ENCODE measurements around the gene GNE.

The GNE gene

DNA sequence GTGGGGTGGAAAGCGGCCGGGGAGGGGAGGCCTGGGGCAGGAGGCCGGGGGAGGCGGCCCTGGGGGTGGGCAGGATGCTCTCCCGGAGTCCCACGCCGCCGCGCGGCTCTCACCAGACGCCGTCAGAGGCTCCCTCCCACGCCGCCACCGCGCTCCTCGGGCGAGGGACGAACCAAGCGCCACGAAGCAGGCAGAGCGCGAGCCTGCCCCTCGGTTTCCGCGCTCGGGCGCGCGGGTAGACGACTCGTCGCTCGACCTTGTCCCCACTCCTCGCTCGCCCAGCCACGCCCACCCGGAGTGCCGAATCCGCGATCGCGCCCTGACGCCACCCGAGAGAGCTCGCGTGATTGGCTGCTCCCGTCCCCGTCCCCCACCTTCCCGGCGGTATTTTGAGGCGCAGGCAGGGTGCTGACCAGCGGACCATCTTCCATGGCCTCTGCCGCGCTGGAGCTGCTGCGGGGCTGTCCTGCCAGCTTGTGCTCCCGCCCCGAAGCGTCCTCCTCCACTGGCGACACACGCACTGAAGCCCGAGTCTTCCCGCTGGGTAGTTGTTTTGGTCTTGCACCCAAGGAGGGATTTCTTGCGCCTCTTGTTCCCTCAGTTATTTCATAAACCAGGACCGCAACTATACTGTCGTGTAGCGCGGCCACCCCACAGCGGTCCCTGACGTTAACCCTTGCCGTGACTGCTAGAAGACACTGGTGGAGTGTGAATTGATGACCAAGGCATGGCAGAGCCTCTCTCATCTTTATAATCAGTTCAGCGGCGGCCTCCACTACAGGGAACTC lies at the start of gene GNE (continued):
- TF ChIP-seq, protein P1, sequence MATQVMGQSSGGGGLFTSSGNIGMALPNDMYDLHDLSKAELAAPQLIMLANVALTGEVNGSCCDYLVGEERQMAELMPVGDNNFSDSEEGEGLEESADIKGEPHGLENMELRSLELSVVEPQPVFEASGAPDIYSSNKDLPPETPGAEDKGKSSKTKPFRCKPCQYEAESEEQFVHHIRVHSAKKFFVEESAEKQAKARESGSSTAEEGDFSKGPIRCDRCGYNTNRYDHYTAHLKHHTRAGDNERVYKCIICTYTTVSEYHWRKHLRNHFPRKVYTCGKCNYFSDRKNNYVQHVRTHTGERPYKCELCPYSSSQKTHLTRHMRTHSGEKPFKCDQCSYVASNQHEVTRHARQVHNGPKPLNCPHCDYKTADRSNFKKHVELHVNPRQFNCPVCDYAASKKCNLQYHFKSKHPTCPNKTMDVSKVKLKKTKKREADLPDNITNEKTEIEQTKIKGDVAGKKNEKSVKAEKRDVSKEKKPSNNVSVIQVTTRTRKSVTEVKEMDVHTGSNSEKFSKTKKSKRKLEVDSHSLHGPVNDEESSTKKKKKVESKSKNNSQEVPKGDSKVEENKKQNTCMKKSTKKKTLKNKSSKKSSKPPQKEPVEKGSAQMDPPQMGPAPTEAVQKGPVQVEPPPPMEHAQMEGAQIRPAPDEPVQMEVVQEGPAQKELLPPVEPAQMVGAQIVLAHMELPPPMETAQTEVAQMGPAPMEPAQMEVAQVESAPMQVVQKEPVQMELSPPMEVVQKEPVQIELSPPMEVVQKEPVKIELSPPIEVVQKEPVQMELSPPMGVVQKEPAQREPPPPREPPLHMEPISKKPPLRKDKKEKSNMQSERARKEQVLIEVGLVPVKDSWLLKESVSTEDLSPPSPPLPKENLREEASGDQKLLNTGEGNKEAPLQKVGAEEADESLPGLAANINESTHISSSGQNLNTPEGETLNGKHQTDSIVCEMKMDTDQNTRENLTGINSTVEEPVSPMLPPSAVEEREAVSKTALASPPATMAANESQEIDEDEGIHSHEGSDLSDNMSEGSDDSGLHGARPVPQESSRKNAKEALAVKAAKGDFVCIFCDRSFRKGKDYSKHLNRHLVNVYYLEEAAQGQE (tag by site-specific recombination; IDR thresholded peaks at IDR 0.05): peak; percentile 87
- TF ChIP-seq, protein P2, sequence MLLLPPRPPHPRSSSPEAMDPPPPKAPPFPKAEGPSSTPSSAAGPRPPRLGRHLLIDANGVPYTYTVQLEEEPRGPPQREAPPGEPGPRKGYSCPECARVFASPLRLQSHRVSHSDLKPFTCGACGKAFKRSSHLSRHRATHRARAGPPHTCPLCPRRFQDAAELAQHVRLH (tag by site-specific recombination; IDR thresholded peaks at IDR 0.05): peak; percentile 45; the same call in 1 of the 2 replicates
- peak; percentile 73; the same call in 1 of the 2 replicates for TF ChIP-seq ZNF785 (tag by site-specific recombination; IDR thresholded peaks at IDR 0.05)
- TF ChIP-seq ZNF121 (tag by site-specific recombination; IDR thresholded peaks at IDR 0.05): no peak
- TF ChIP-seq, protein P3, sequence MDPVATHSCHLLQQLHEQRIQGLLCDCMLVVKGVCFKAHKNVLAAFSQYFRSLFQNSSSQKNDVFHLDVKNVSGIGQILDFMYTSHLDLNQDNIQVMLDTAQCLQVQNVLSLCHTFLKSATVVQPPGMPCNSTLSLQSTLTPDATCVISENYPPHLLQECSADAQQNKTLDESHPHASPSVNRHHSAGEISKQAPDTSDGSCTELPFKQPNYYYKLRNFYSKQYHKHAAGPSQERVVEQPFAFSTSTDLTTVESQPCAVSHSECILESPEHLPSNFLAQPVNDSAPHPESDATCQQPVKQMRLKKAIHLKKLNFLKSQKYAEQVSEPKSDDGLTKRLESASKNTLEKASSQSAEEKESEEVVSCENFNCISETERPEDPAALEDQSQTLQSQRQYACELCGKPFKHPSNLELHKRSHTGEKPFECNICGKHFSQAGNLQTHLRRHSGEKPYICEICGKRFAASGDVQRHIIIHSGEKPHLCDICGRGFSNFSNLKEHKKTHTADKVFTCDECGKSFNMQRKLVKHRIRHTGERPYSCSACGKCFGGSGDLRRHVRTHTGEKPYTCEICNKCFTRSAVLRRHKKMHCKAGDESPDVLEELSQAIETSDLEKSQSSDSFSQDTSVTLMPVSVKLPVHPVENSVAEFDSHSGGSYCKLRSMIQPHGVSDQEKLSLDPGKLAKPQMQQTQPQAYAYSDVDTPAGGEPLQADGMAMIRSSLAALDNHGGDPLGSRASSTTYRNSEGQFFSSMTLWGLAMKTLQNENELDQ (tag by site-specific recombination; IDR thresholded peaks at IDR 0.05; ENCODE audit: low read depth): no peak
- no peak for TF ChIP-seq TRIM28 (IDR thresholded peaks at IDR 0.05; ENCODE audit: borderline replicate concordance, low read length)
- peak; percentile 27; the same call in 1 of the 2 replicates for TF ChIP-seq ZNF394 (tag by site-specific recombination; IDR thresholded peaks at IDR 0.05; ENCODE audit: borderline replicate concordance)
- TF ChIP-seq ZNF600 (tag by site-specific recombination; IDR thresholded peaks at IDR 0.05): peak; percentile 87
- TF ChIP-seq ZNF76 (tag by site-specific recombination; IDR thresholded peaks at IDR 0.05; ENCODE audit: borderline replicate concordance, low read depth): peak; percentile 80
- peak; percentile 69; the same call in 1 of the 2 replicates for TF ChIP-seq ZXDB (tag by site-specific recombination; IDR thresholded peaks at IDR 0.05)
- peak; percentile 80 for TF ChIP-seq KLF10 (tag by site-specific recombination; IDR thresholded peaks at IDR 0.05)
- no peak for TF ChIP-seq HOXC10 (CRISPR knock-in tag; IDR thresholded peaks at IDR 0.05)
- peak; percentile 83 for TF ChIP-seq EGR2 (tag by site-specific recombination; IDR thresholded peaks at IDR 0.05; ENCODE audit: low read depth)
- TF ChIP-seq, protein P4, sequence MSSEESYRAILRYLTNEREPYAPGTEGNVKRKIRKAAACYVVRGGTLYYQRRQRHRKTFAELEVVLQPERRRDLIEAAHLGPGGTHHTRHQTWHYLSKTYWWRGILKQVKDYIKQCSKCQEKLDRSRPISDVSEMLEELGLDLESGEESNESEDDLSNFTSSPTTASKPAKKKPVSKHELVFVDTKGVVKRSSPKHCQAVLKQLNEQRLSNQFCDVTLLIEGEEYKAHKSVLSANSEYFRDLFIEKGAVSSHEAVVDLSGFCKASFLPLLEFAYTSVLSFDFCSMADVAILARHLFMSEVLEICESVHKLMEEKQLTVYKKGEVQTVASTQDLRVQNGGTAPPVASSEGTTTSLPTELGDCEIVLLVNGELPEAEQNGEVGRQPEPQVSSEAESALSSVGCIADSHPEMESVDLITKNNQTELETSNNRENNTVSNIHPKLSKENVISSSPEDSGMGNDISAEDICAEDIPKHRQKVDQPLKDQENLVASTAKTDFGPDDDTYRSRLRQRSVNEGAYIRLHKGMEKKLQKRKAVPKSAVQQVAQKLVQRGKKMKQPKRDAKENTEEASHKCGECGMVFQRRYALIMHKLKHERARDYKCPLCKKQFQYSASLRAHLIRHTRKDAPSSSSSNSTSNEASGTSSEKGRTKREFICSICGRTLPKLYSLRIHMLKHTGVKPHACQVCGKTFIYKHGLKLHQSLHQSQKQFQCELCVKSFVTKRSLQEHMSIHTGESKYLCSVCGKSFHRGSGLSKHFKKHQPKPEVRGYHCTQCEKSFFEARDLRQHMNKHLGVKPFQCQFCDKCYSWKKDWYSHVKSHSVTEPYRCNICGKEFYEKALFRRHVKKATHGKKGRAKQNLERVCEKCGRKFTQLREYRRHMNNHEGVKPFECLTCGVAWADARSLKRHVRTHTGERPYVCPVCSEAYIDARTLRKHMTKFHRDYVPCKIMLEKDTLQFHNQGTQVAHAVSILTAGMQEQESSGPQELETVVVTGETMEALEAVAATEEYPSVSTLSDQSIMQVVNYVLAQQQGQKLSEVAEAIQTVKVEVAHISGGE (tag by site-specific recombination; conservative IDR thresholded peaks at IDR 0.05; ENCODE audit: low read depth): peak; percentile 15
- TF ChIP-seq, protein P5, sequence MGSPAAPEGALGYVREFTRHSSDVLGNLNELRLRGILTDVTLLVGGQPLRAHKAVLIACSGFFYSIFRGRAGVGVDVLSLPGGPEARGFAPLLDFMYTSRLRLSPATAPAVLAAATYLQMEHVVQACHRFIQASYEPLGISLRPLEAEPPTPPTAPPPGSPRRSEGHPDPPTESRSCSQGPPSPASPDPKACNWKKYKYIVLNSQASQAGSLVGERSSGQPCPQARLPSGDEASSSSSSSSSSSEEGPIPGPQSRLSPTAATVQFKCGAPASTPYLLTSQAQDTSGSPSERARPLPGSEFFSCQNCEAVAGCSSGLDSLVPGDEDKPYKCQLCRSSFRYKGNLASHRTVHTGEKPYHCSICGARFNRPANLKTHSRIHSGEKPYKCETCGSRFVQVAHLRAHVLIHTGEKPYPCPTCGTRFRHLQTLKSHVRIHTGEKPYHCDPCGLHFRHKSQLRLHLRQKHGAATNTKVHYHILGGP (tag by site-specific recombination; IDR thresholded peaks at IDR 0.05): no peak
- TF ChIP-seq ZNF155 (tag by site-specific recombination; IDR thresholded peaks at IDR 0.05): no peak
- TF ChIP-seq KLF9 (tag by site-specific recombination; IDR thresholded peaks at IDR 0.05; ENCODE audit: low read depth): peak; percentile 98
- TF ChIP-seq ZNF624 (tag by site-specific recombination; IDR thresholded peaks at IDR 0.05): no peak
- TF ChIP-seq, protein P6, sequence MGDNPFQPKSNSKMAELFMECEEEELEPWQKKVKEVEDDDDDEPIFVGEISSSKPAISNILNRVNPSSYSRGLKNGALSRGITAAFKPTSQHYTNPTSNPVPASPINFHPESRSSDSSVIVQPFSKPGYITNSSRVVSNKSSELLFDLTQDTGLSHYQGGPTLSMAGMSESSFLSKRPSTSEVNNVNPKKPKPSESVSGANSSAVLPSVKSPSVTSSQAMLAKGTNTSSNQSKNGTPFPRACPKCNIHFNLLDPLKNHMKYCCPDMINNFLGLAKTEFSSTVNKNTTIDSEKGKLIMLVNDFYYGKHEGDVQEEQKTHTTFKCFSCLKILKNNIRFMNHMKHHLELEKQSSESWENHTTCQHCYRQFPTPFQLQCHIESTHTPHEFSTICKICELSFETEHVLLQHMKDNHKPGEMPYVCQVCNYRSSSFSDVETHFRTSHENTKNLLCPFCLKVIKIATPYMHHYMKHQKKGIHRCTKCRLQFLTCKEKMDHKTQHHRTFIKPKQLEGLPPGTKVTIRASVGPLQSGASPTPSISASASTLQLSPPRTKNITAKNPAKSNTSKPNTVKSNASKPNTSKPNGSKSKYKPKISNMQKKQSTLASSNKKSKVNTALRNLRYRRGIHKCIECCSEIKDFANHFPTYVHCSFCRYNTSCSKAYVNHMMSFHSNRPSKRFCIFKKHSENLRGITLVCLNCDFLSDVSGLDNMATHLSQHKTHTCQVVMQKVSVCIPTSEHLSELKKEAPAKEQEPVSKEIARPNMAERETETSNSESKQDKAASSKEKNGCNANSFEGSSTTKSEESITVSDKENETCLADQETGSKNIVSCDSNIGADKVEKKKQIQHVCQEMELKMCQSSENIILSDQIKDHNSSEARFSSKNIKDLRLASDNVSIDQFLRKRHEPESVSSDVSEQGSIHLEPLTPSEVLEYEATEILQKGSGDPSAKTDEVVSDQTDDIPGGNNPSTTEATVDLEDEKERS (tag by site-specific recombination; IDR thresholded peaks at IDR 0.05): no peak
- TF ChIP-seq ZNF501 (tag by site-specific recombination; IDR thresholded peaks at IDR 0.05): peak; percentile 72
- peak; percentile 58 for TF ChIP-seq SP2 (tag by site-specific recombination; IDR thresholded peaks at IDR 0.05)
- TF ChIP-seq, protein P7, sequence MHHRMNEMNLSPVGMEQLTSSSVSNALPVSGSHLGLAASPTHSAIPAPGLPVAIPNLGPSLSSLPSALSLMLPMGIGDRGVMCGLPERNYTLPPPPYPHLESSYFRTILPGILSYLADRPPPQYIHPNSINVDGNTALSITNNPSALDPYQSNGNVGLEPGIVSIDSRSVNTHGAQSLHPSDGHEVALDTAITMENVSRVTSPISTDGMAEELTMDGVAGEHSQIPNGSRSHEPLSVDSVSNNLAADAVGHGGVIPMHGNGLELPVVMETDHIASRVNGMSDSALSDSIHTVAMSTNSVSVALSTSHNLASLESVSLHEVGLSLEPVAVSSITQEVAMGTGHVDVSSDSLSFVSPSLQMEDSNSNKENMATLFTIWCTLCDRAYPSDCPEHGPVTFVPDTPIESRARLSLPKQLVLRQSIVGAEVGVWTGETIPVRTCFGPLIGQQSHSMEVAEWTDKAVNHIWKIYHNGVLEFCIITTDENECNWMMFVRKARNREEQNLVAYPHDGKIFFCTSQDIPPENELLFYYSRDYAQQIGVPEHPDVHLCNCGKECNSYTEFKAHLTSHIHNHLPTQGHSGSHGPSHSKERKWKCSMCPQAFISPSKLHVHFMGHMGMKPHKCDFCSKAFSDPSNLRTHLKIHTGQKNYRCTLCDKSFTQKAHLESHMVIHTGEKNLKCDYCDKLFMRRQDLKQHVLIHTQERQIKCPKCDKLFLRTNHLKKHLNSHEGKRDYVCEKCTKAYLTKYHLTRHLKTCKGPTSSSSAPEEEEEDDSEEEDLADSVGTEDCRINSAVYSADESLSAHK (tag by site-specific recombination; IDR thresholded peaks at IDR 0.05): 0 out of 2 replicates have a peak, but pooled peaks have one; percentile 13
